Bronchial epithelial cell (primary cell): ENCODE measurements around the gene ITGAV. TPM values are rescaled to one million over a fixed set of nuclear protein-coding genes. Genes with fewer than 3 reads are reported as not detected.

ENCODE experiments used
- DNase-seq: peaks from one replicate; pipeline ENCODE4 v3.0.0-alpha.2; 2010; ENCODE audit warnings: low read depth
- FAIRE-seq: peaks from 2 replicates; lab custom pipeline; 2011; peaks lifted over from hg19 to GRCh38; lab: Jason Lieb, UNC
- H3K27me3 ChIP-seq: 2 replicates; pipeline ENCODE4 v1.5.1; 2011; ENCODE audit warnings: low read length; ENCODE audit not compliant: control insufficient read depth, insufficient read depth
- H3K36me3 ChIP-seq: 2 replicates; pipeline ENCODE4 v1.5.1; 2011; ENCODE audit warnings: low read length; ENCODE audit not compliant: control insufficient read depth, insufficient read depth
- H3K4me3 ChIP-seq: 2 replicates; pipeline ENCODE4 v1.5.1; 2011; ENCODE audit warnings: mild to moderate bottlenecking, low read depth, low read length, control low read depth
- total RNA-seq: library from RNA; depleted of rRNA; stranded (reverse); fragments of >200 nt; gene quantifications from 2 replicates; pipeline ENCODE4 v1.2.1, GENCODE V29; 2014
- TF ChIP-seq, protein P1 (sequence below): IDR thresholded peaks from 2 replicates; pipeline ENCODE4 v1.5.1; 2011; ENCODE audit warnings: mild to moderate bottlenecking, moderate library complexity, low read length, control low read depth, inconsistent platforms; ENCODE audit not compliant: insufficient read depth, severe bottlenecking

Gene ITGAV
- total RNA-seq, 1 donor from 2014 or later = 76.9 TPM

DNA sequence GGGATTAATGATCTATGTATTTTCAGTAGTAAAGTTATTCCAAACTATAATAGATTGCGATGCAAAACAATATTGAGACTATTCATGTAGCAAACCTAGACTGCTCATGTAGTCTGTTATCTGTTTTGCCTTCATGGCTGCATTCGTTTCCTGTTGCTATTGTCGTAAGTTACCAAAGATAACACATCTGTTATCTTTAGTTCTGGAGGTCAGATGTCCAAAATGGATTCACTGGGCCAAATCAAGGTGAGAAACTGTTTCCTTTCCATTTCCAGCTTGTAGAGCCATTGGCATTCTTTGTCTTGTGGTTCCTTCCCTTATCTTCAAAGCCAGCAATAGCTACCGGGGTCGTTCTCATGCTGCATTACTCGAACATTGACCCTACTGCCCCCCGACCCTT, 20.9 kb downstream of the ITGAV start:
- Histone ChIP-seq H3K36me3 (peaks cover 6% of the 10 kb centered on the region), H3K27me3 (no peaks in the 10 kb centered on the region), H3K4me3 (no peak overlapping the region)
- FAIRE-seq (no peak), DNase-seq (no peak)
- TF ChIP-seq, protein P1, sequence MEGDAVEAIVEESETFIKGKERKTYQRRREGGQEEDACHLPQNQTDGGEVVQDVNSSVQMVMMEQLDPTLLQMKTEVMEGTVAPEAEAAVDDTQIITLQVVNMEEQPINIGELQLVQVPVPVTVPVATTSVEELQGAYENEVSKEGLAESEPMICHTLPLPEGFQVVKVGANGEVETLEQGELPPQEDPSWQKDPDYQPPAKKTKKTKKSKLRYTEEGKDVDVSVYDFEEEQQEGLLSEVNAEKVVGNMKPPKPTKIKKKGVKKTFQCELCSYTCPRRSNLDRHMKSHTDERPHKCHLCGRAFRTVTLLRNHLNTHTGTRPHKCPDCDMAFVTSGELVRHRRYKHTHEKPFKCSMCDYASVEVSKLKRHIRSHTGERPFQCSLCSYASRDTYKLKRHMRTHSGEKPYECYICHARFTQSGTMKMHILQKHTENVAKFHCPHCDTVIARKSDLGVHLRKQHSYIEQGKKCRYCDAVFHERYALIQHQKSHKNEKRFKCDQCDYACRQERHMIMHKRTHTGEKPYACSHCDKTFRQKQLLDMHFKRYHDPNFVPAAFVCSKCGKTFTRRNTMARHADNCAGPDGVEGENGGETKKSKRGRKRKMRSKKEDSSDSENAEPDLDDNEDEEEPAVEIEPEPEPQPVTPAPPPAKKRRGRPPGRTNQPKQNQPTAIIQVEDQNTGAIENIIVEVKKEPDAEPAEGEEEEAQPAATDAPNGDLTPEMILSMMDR = no peak

DNA sequence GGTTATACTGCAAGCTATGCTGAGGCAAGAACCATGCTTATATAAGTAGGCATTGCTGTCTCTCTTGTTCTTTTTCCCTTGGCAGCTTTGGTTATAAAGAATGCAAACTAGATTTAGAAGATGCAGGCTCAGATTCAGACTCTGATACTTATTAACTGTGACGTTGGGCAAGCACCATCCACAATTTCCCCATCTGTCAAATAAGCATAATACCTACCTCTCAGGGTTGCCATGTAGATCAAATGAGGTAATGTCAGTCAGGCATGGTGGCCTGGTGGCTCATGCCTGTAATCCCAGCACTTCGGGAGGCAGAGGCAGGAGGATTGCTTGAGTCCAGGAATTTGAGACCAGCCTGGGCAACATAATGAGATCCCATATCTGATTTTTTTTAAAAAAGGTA, 21.7 kb downstream of the ITGAV start:
- peaks cover 4% of the 10 kb centered on the region for H3K36me3 ChIP-seq
- FAIRE-seq = no peak
- no peak overlapping the region for H3K4me3 ChIP-seq
- no peaks in the 10 kb centered on the region for H3K27me3 ChIP-seq
- TF ChIP-seq, protein P1 = no peak
- DNase-seq = no peak

DNA sequence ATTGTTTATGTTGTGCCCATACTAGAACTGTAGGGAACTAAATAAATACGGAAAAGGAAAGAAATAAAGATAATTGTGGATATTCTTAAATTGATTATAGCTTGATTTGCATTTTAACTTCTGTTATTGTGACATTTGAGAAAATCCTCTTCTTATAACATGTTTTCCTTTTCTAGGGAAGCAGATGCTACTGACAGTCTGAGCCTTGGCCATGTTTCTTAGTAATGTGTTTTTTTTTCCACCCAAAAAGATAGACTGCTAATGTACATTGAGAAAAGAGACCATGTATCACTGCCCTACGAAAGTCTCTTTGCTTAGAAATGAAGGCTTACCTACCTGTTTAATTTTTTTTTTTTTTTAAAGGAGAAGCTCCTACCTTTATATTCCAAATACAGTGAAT, 22.2 kb downstream of the ITGAV start:
- peaks cover 3% of the 10 kb centered on the region for H3K36me3 ChIP-seq
- DNase-seq (no peak), FAIRE-seq (no peak)
- no peak overlapping the region for H3K4me3 ChIP-seq
- no peaks in the 10 kb centered on the region for H3K27me3 ChIP-seq
- TF ChIP-seq, protein P1 = no peak

GRCh38 chr2:186612555-186613440, 22.9 kb downstream of the ITGAV start:
- H3K36me3 ChIP-seq = peaks cover 3% of the 10 kb centered on the region
- no peaks in the 10 kb centered on the region for H3K27me3 ChIP-seq
- no peak overlapping the region for H3K4me3 ChIP-seq
- FAIRE-seq (no peak), DNase-seq (no peak)
- TF ChIP-seq, protein P1 = no peak

DNA sequence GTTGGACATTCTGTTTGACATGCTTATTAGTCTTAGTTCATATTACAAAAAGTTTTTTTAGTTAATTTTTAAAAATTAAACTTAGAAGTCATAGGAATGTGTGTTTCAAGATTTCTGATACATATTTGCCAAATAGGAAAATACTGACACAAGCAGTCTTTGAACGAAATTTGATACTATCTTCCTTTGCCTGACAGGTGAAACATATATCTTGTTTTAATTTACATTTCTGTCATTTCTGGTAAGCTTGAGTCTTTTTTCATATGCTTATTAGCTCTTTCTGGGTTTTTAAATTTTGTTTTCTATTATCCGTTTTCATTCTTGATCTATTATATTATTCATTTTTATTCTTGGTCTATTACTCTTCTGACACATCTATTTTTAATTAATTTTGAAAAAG, 24.5 kb downstream of the ITGAV start:
- no peak overlapping the region for H3K4me3 ChIP-seq
- TF ChIP-seq, protein P1 = no peak
- H3K36me3 ChIP-seq = peaks cover 1% of the 10 kb centered on the region
- FAIRE-seq = no peak
- DNase-seq = no peak
- no peaks in the 10 kb centered on the region for H3K27me3 ChIP-seq
